Stimulated activated CD8-positive, alpha-beta memory T cell treated with anti-CD3 and anti-CD28 coated beads, Interleukin-2, amount 100 ng/mL, for 1 hour (primary cell): Measurements from ENCODE around the gene GFOD1.

Experiments
- DNase-seq, 2 donors: peaks; one replicate each; pipeline ENCODE4 v3.0.0-alpha.2; 2020; ENCODE audit warnings: low read depth in 2 of 2

GFOD1 gene

DNA sequence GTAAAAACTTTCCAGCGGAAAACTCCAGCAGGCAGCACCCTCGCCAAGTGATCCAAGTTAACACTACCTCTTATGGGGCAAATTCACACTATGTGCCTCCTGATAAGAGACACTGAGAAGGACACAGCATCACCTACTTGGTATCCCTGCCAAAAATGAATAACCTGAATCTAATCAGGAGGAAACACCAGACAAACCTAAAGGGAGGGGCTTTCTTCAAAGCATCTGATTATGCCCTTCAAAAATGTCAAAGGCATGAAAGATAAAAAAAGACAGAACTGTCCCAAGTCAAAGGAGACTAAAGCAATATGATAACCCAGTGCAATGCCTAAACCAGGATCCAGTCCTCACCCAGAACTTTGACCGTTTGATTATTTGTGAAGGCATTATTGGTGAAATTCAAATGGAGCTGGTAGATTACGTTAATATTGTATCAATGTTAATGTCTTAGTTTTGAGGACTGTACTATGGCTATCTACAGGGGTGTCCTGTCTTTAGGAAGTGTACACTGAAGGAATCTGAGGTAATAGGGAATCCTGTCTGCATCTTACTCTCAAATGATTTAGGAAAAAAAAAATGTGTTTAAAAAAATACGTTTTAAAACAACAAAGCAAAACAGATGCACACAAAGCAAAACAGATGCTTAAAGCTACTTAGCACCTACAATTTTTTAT, 167.4 kb downstream of the GFOD1 start:
- DNase-seq = no peak

DNA sequence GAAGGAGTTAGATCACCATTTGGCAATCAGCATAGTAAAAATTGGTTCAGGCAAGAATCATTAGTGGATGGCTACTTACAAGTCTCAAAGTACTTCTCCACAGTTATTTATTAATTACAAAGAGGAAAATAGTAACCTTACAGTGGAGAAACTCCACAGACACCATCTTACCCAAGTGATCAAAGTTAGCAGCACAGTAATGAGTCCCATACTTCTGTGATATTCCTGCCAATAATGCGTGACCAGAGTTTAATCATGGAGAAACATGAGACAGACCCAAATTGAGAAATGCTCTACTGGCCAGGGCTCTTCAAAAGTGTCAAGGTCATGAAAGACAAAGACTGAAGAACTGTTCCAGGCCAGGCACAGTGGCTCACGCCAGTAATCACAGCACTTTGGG, 168.6 kb downstream of the GFOD1 start:
- no peak for DNase-seq

DNA sequence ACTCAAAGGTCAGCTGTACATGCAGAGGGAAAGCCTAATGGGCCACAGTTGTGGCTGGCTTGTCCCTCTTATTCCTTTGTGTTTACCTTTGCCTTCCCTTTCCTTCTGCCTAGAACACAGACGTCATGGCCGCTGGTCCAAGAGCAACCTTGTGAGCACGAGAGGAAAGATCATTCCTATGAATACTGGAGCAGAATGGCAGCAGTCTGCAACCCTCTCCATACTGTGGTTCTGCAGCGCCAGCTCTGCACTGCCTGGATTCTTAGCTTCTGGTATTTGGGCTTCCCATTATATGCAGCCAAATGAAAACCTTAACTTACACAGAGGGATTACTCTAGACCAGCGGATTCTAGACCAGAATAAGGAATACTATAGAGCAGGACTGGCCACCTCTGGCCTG, 171.5 kb downstream of the GFOD1 start:
- DNase-seq = no peak

GRCh38 chr6:13314806-13315205, 172.6 kb downstream of the GFOD1 start:
- DNase-seq = no peak

DNA sequence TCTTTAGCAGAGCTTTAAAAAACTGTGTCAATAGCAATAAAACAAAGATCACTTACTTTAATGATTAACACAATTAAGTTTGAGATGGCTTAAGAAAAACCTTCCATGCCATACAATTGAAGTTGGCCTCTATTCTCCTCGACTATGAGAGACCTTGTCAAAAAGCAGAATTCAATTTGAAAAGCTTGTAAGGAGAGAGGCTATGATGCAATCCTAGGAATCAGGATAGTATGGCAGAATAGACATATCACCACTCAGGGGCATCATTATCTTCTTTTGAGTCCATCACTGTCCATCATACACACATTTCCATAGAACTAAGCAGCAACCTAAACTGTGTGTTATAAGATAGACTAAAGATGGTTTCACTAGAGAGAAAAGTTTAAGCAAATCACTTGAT, 176.2 kb downstream of the GFOD1 start:
- DNase-seq = no peak

DNA sequence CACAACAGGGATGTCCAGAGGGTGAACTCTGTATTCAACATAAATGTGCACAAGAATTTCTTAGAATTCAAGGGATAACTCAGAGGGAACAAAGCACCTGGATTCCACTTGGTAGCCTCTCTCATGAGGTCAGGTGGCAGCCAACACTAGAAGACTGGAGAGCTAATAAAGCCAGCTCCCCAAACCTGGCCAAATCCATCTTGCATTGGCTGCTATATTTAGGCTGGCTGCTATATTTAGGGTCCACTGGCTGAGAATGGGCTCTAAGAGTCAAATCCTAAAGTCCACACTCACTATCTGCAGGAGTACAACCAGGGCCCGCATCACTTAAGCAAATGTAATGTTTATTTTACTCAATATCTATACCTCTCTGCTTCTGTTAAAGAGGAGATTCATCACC, 179.1 kb downstream of the GFOD1 start:
- DNase-seq = no peak
